ENCODE results near the gene OR2J3.

- no peak for TF ChIP-seq CTCF (IDR thresholded peaks at IDR 0.05)
- TF ChIP-seq POLR2A (IDR thresholded peaks at IDR 0.05) = no peak
Observed at GRCh38 chr6:29142309-29142708, 34.5 kb downstream of the OR2J3 start.
